ENCODE measurements around the gene SERTAD4. TPM values are rescaled to one million over a fixed set of nuclear protein-coding genes. Genes with fewer than 3 reads are reported as not detected.

Gene SERTAD4
- total RNA-seq, 2 donors from 2014 or later: 4.2 to 6.5 TPM

- Histone ChIP-seq H3K36me3 (no peaks in the 10 kb centered on the region), H3K4me3 (peak overlapping the region; percentile 60 to 67), H3K9me3 (no peaks in the 10 kb centered on the region), H3K27ac (peak overlapping the region; percentile 66 to 88), H3K27me3 (no peaks in the 10 kb centered on the region), H3K4me1 (peaks cover 0 to 30% of the 10 kb centered on the region in 2 donors)
- no peak for DNase-seq (ENCODE audit: low spot score)
- TF ChIP-seq CTCF (IDR thresholded peaks at IDR 0.05): no peak
Observed at GRCh38 chr1:210234329-210234757, 1.7 kb downstream of the SERTAD4 start.

GRCh38 chr1:210235363-210236053, 2.9 kb downstream of the SERTAD4 start:
- Histone ChIP-seq H3K4me1 (peaks cover 0 to 37% of the 10 kb centered on the region in 2 donors), H3K4me3 (no peak overlapping the region), H3K9me3 (no peaks in the 10 kb centered on the region), H3K27me3 (no peaks in the 10 kb centered on the region), H3K27ac (peak overlapping the region in 1 of 2 donors; percentile 22), H3K36me3 (no peaks in the 10 kb centered on the region)
- DNase-seq (ENCODE audit: low spot score): no peak
- TF ChIP-seq CTCF (IDR thresholded peaks at IDR 0.05): no peak

- H3K27me3 ChIP-seq: no peaks in the 10 kb centered on the region
- H3K9me3 ChIP-seq: no peaks in the 10 kb centered on the region
- peak overlapping the region; percentile 28 to 74 for H3K27ac ChIP-seq
- DNase-seq (ENCODE audit: low spot score): no peak
- no peak for TF ChIP-seq CTCF (IDR thresholded peaks at IDR 0.05)
- peaks cover 0 to 37% of the 10 kb centered on the region in 2 donors for H3K4me1 ChIP-seq
- H3K4me3 ChIP-seq: no peak overlapping the region
- no peaks in the 10 kb centered on the region for H3K36me3 ChIP-seq
Observed at GRCh38 chr1:210236386-210236839, 3.8 kb downstream of the SERTAD4 start.

- no peak for TF ChIP-seq CTCF (IDR thresholded peaks at IDR 0.05)
- H3K4me1 ChIP-seq: peaks cover 0 to 35% of the 10 kb centered on the region in 2 donors
- peak overlapping the region; percentile 28 to 74 for H3K27ac ChIP-seq
- no peaks in the 10 kb centered on the region for H3K27me3 ChIP-seq
- H3K4me3 ChIP-seq: peak overlapping the region; percentile 18 to 24
- no peaks in the 10 kb centered on the region for H3K36me3 ChIP-seq
- no peaks in the 10 kb centered on the region for H3K9me3 ChIP-seq
- peak; percentile 88 for DNase-seq (ENCODE audit: low spot score)
Observed at GRCh38 chr1:210236840-210237409, 4.3 kb downstream of the SERTAD4 start.

GRCh38 chr1:210237479-210237878, 4.9 kb downstream of the SERTAD4 start:
- no peaks in the 10 kb centered on the region for H3K27me3 ChIP-seq
- TF ChIP-seq CTCF (IDR thresholded peaks at IDR 0.05): no peak
- no peak for DNase-seq (ENCODE audit: low spot score)
- no peaks in the 10 kb centered on the region for H3K9me3 ChIP-seq
- peaks cover 0 to 29% of the 10 kb centered on the region in 2 donors for H3K4me1 ChIP-seq
- H3K4me3 ChIP-seq: peak overlapping the region; percentile 18 to 24
- H3K27ac ChIP-seq: peak overlapping the region; percentile 28 to 74
- H3K36me3 ChIP-seq: no peaks in the 10 kb centered on the region

All from right atrium auricular region (tissue), 2 donors.